Memory B cell (primary cell): ENCODE results near the gene GORAB.

Experiments
- ATAC-seq: fragments of 150-1000 bp; cut with Tn5 transposase; 2 replicates; pipeline ENCODE4 v1.10.0; 2021; ENCODE audit warnings: low read depth, mild to moderate bottlenecking, moderate library complexity
- DNase-seq, 2 donors: peaks; one replicate each; pipeline ENCODE4 v3.0.0; 2022; ENCODE audit warnings: low spot score in 2 of 2
- H3K27ac Mint-ChIP-seq: one replicate; pipeline ENCODE4 v1.8.0; 2022; ENCODE audit warnings: mild to moderate bottlenecking, moderate library complexity, mixed read lengths
- H3K27me3 Mint-ChIP-seq: one replicate; pipeline ENCODE4 v1.8.0; 2022; ENCODE audit warnings: mixed read lengths
- H3K36me3 Mint-ChIP-seq: one replicate; pipeline ENCODE4 v1.8.0; 2022; ENCODE audit warnings: mild to moderate bottlenecking, mixed read lengths
- H3K4me1 Mint-ChIP-seq: one replicate; pipeline ENCODE4 v1.8.0; 2022; ENCODE audit warnings: mixed read lengths
- H3K4me3 Mint-ChIP-seq: one replicate; pipeline ENCODE4 v1.8.0; 2022; ENCODE audit warnings: mild to moderate bottlenecking, moderate library complexity, mixed read lengths
- H3K9me3 Mint-ChIP-seq: one replicate; pipeline ENCODE4 v1.8.0; 2022; ENCODE audit warnings: mixed read lengths

GORAB gene

GRCh38 chr1:170590921-170591705 lies 59.1 kb downstream of the GORAB start:
- Mint-ChIP-seq H3K27me3 (peaks cover 4% of the 10 kb centered on the region), H3K36me3 (no peaks in the 10 kb centered on the region), H3K9me3 (peaks cover 3% of the 10 kb centered on the region), H3K27ac (no peak overlapping the region), H3K4me1 (no peaks in the 10 kb centered on the region), H3K4me3 (no peak overlapping the region)
- DNase-seq (no peak), ATAC-seq (no peak)

GRCh38 chr1:170592591-170593111 lies 60.7 kb downstream of the GORAB start:
- no peak for ATAC-seq
- Mint-ChIP-seq H3K9me3 (peaks cover 5% of the 10 kb centered on the region), H3K36me3 (no peaks in the 10 kb centered on the region), H3K4me3 (no peak overlapping the region), H3K4me1 (no peaks in the 10 kb centered on the region), H3K27me3 (peaks cover 4% of the 10 kb centered on the region), H3K27ac (no peak overlapping the region)
- no peak for DNase-seq

- ATAC-seq = no peak
- no peak for DNase-seq
- no peaks in the 10 kb centered on the region for H3K36me3 Mint-ChIP-seq
- no peaks in the 10 kb centered on the region for H3K4me1 Mint-ChIP-seq
- peaks cover 4% of the 10 kb centered on the region for H3K27me3 Mint-ChIP-seq
- H3K4me3 Mint-ChIP-seq = no peak overlapping the region
- no peak overlapping the region for H3K27ac Mint-ChIP-seq
- H3K9me3 Mint-ChIP-seq = peaks cover 7% of the 10 kb centered on the region
These were observed 61.4 kb downstream of the GORAB start for GRCh38 chr1:170593173-170594011.

GRCh38 chr1:170594066-170594626 lies 62.2 kb downstream of the GORAB start:
- H3K27ac Mint-ChIP-seq = no peak overlapping the region
- DNase-seq = no peak
- ATAC-seq = no peak
- peaks cover 4% of the 10 kb centered on the region for H3K27me3 Mint-ChIP-seq
- no peak overlapping the region for H3K4me3 Mint-ChIP-seq
- peaks cover 7% of the 10 kb centered on the region for H3K9me3 Mint-ChIP-seq
- H3K36me3 Mint-ChIP-seq = no peaks in the 10 kb centered on the region
- no peaks in the 10 kb centered on the region for H3K4me1 Mint-ChIP-seq

GRCh38 chr1:170596701-170597100 lies 64.7 kb downstream of the GORAB start:
- Mint-ChIP-seq H3K27ac (no peak overlapping the region), H3K36me3 (no peaks in the 10 kb centered on the region), H3K9me3 (peaks cover 8% of the 10 kb centered on the region), H3K4me1 (no peaks in the 10 kb centered on the region), H3K4me3 (no peak overlapping the region), H3K27me3 (peaks cover 3% of the 10 kb centered on the region)
- DNase-seq = no peak
- no peak for ATAC-seq

GRCh38 chr1:170598618-170599017 lies 66.7 kb downstream of the GORAB start:
- Mint-ChIP-seq H3K9me3 (peaks cover 12% of the 10 kb centered on the region), H3K27me3 (no peaks in the 10 kb centered on the region), H3K27ac (no peak overlapping the region), H3K36me3 (peaks cover 2% of the 10 kb centered on the region), H3K4me3 (no peak overlapping the region), H3K4me1 (no peaks in the 10 kb centered on the region)
- DNase-seq (no peak), ATAC-seq (no peak)

- no peak overlapping the region for H3K4me3 Mint-ChIP-seq
- ATAC-seq = no peak
These were observed 67.1 kb downstream of the GORAB start for GRCh38 chr1:170599033-170599432.

GRCh38 chr1:170601866-170602265 lies 69.9 kb downstream of the GORAB start:
- H3K27me3 Mint-ChIP-seq = peaks cover 2% of the 10 kb centered on the region

More at GRCh38 chr1:170599033-170599432, 67.1 kb downstream of the GORAB start:
- no peak overlapping the region for H3K27ac Mint-ChIP-seq
- no peaks in the 10 kb centered on the region for H3K27me3 Mint-ChIP-seq
- H3K4me1 Mint-ChIP-seq = no peaks in the 10 kb centered on the region
- no peak for DNase-seq
- peaks cover 2% of the 10 kb centered on the region for H3K36me3 Mint-ChIP-seq
- peaks cover 12% of the 10 kb centered on the region for H3K9me3 Mint-ChIP-seq

More at GRCh38 chr1:170601866-170602265, 69.9 kb downstream of the GORAB start:
- Mint-ChIP-seq H3K4me3 (no peak overlapping the region), H3K36me3 (peaks cover 2% of the 10 kb centered on the region), H3K4me1 (no peaks in the 10 kb centered on the region), H3K9me3 (peaks cover 13% of the 10 kb centered on the region), H3K27ac (no peak overlapping the region)
- no peak for DNase-seq
- ATAC-seq = no peak
